Activated B cell treated with CpG ODN at 0.5 μM for 24 hours (primary cell): ENCODE measurements around the gene NCBP2L. TPM values are rescaled to one million over a fixed set of nuclear protein-coding genes. Genes with fewer than 3 reads are reported as not detected.

ENCODE experiments used
- ATAC-seq: fragments of 200-7000 bp; cut with Tn5 transposase; one replicate; pipeline ENCODE4 v1.10.0; 2021; ENCODE audit warnings: low read depth, mild to moderate bottlenecking, moderate library complexity
- CTCF ChIA-PET: fragments of 350-600 bp; sonication (Branson Sonifier 250); formaldehyde crosslinking; loops from one replicate; lab custom pipeline; 2021; ENCODE audit warnings: antibody characterized with exemption; lab: Charles Lee
- POLR2A ChIA-PET: fragments of 350-600 bp; sonication (Branson Sonifier 250); formaldehyde crosslinking; loops from one replicate; lab custom pipeline; 2021; ENCODE audit warnings: antibody characterized with exemption; lab: Charles Lee
- DNase-seq: peaks from one replicate; pipeline ENCODE4 v3.0.0; 2022
- H3K27ac Mint-ChIP-seq: one replicate; pipeline ENCODE4 v1.8.0; 2020; ENCODE audit warnings: mixed read lengths
- H3K27me3 Mint-ChIP-seq: one replicate; pipeline ENCODE4 v1.8.0; 2021; ENCODE audit warnings: mixed read lengths
- H3K36me3 Mint-ChIP-seq: one replicate; pipeline ENCODE4 v1.8.0; 2021; ENCODE audit warnings: low read depth, mixed read lengths
- H3K4me1 Mint-ChIP-seq: one replicate; pipeline ENCODE4 v1.8.0; 2021; ENCODE audit warnings: mixed read lengths
- H3K4me3 Mint-ChIP-seq: one replicate; pipeline ENCODE4 v1.8.0; 2020; ENCODE audit warnings: mild to moderate bottlenecking, mixed read lengths
- H3K9me3 Mint-ChIP-seq: one replicate; pipeline ENCODE4 v1.8.0; 2020; ENCODE audit warnings: mixed read lengths
- CTCF ChIP-seq: fragments of 200-600 bp; IDR thresholded peaks from one replicate; pipeline ENCODE4 v1.8.0; 2022; ENCODE audit warnings: antibody characterized with exemption, mild to moderate bottlenecking
- intact Hi-C: fragments of 100-400 bp; cut with micrococcal nuclease; formaldehyde crosslinking; loops from one replicate; pipeline ENCODE4 v1.15.1; 2024
- total RNA-seq: library from RNA; stranded (reverse); gene quantifications from 2 replicates; pipeline ENCODE4 v1.2.3, GENCODE V29; 2022

The NCBP2L gene
- total RNA-seq: not detected in 2 replicates

- Mint-ChIP-seq H3K9me3 (no peaks in the 10 kb centered on the region), H3K36me3 (no peaks in the 10 kb centered on the region), H3K27ac (peak within 1 kb of the TSS; percentile 67), H3K4me3 (peak within 1 kb of the TSS; percentile 87), H3K4me1 (peaks cover 14% of the 10 kb centered on the region), H3K27me3 (no peaks in the 10 kb centered on the region)
- ChIA-PET CTCF (interaction anchor here (0.9 to 8.7 kb wide), 15 partner anchors 11 to 904 kb away, joined by 3 to 146 read pairs (median 4); no protein-coding TSS in a partner anchor), POLR2A (interaction anchor here (1.5 to 3.9 kb wide), 3 partner anchors 61 to 118 kb away, joined by 7 to 38 read pairs (median 35); no protein-coding TSS in a partner anchor)
- TF ChIP-seq CTCF: no peak
- intact Hi-C loops: loop anchor here (1.0 to 10.0 kb wide), 14 partner anchors 35 to 883 kb away; partner anchors contain the start of genes PRPS1 and RBM41
- DNase-seq (no peak), ATAC-seq (no peak)
These were observed at the start of gene NCBP2L for GRCh38 chrX:107777536-107777832. Gene NCBP2L (plus strand): TSS chrX:107777733. CDS start chrX:107794221, 16,488 bp downstream.

GRCh38 chrX:107728371-107729099 lies 49.0 kb upstream of the NCBP2L start:
- DNase-seq: no peak
- H3K27ac Mint-ChIP-seq: no peak overlapping the region
- no peak overlapping the region for H3K4me3 Mint-ChIP-seq
- peaks cover 6% of the 10 kb centered on the region for H3K4me1 Mint-ChIP-seq
- intact Hi-C loops: no loop called here
- no peak for ATAC-seq
- no peak for TF ChIP-seq CTCF
- ChIA-PET CTCF (interaction anchor here (0.6 to 1.7 kb wide), 3 partner anchors 9 to 1038 kb away, joined by 3 to 4 read pairs (median 4); partner anchors contain the start of gene TSC22D3), POLR2A (interaction anchor here (1.0 to 1.8 kb wide), 4 partner anchors 12 to 52 kb away, joined by 3 to 5 read pairs (median 4); no protein-coding TSS in a partner anchor)
- no peaks in the 10 kb centered on the region for H3K27me3 Mint-ChIP-seq
- no peaks in the 10 kb centered on the region for H3K9me3 Mint-ChIP-seq
- no peaks in the 10 kb centered on the region for H3K36me3 Mint-ChIP-seq

GRCh38 chrX:107729558-107730297 lies 47.8 kb upstream of the NCBP2L start:
- H3K27ac Mint-ChIP-seq: no peak overlapping the region
- H3K9me3 Mint-ChIP-seq: no peaks in the 10 kb centered on the region
- no peak for TF ChIP-seq CTCF

GRCh38 chrX:107730298-107730655 lies 47.3 kb upstream of the NCBP2L start:
- no peak for DNase-seq
- CTCF ChIA-PET: interaction anchor here (1.4 kb wide), 1 partner anchor 57 kb away, joined by 3 read pairs; no protein-coding TSS in a partner anchor
- Mint-ChIP-seq H3K27me3 (no peaks in the 10 kb centered on the region), H3K36me3 (no peaks in the 10 kb centered on the region), H3K4me3 (no peak overlapping the region), H3K4me1 (peaks cover 6% of the 10 kb centered on the region), H3K9me3 (no peaks in the 10 kb centered on the region), H3K27ac (no peak overlapping the region)
- ATAC-seq: no peak
- POLR2A ChIA-PET: interaction anchor here (1.1 to 1.8 kb wide), 2 partner anchors 12 to 56 kb away, joined by 4 to 5 read pairs; no protein-coding TSS in a partner anchor
- intact Hi-C loops: no loop called here
- TF ChIP-seq CTCF: no peak

More at GRCh38 chrX:107729558-107730297, 47.8 kb upstream of the NCBP2L start:
- H3K4me1 Mint-ChIP-seq: peaks cover 6% of the 10 kb centered on the region
- ChIA-PET CTCF (interaction anchor here (0.8 to 1.7 kb wide), 3 partner anchors 10 to 57 kb away, joined by 3 to 4 read pairs (median 4); partner anchors contain the start of gene TSC22D3), POLR2A (interaction anchor here (1.0 to 1.8 kb wide), 5 partner anchors 12 to 56 kb away, joined by 3 to 5 read pairs (median 4); no protein-coding TSS in a partner anchor)
- DNase-seq (no peak), ATAC-seq (peak; percentile 57)
- intact Hi-C loops: no loop called here
- no peaks in the 10 kb centered on the region for H3K27me3 Mint-ChIP-seq
- H3K4me3 Mint-ChIP-seq: no peak overlapping the region
- no peaks in the 10 kb centered on the region for H3K36me3 Mint-ChIP-seq
